Measurements from ENCODE around the gene PURA. TPM values are rescaled to one million over a fixed set of nuclear protein-coding genes. Genes with fewer than 3 reads are reported as not detected.

The PURA gene
- total and polyA plus RNA-seq, 8 donors: 3.3 to 30.8 (median 20.2) TPM

GRCh38 chr5:140108093-140109017 is 5.6 kb upstream of the PURA start:
- peak; percentile 41 to 56 for DNase-seq
- H3K36me3 ChIP-seq: no peaks in the 10 kb centered on the region
- peaks cover 18 to 66% (median 59%) of the 10 kb centered on the region in 4 donors for H3K4me1 ChIP-seq
- TF ChIP-seq POLR2A (IDR thresholded peaks at IDR 0.05) (no peak), POLR2AphosphoS5 (IDR thresholded peaks at IDR 0.05) (no peak), CTCF (IDR thresholded peaks at IDR 0.05) (no peak), EP300 (IDR thresholded peaks at IDR 0.05) (no peak)
- 1 to 5% (median 3%) methylated on average over 34 to 52 of the region's 52 CpGs for WGBS, 5 donors
- peak overlapping the region; percentile 69 to 77 (median 76) for H3K4me3 ChIP-seq
- H3K9me3 ChIP-seq: no peaks in the 10 kb centered on the region
- peaks cover 0 to 14% (median 0%) of the 10 kb centered on the region in 3 donors for H3K27me3 ChIP-seq
- peak overlapping the region; percentile 91 to 99 (median 98) for H3K27ac ChIP-seq
- intact Hi-C loops (cut with DNase I; ENCODE audit: low total_unique reads): loop anchor here (5.0 kb wide), 1 partner anchor 39 kb away; no protein-coding TSS in a partner anchor

GRCh38 chr5:140109018-140109758 is 4.7 kb upstream of the PURA start:
- intact Hi-C loops (cut with DNase I; ENCODE audit: low total_unique reads): loop anchor here (5.0 kb wide), 1 partner anchor 38 kb away; no protein-coding TSS in a partner anchor
- Histone ChIP-seq H3K4me1 (peaks cover 18 to 69% (median 62%) of the 10 kb centered on the region in 4 donors), H3K9me3 (no peaks in the 10 kb centered on the region), H3K27me3 (peaks cover 0 to 14% (median 0%) of the 10 kb centered on the region in 3 donors), H3K4me3 (peak overlapping the region; percentile 69 to 77 (median 76)), H3K36me3 (no peaks in the 10 kb centered on the region), H3K27ac (peak overlapping the region; percentile 91 to 99 (median 98))
- WGBS, 5 donors: 18 to 33% (median 32%) methylated on average over 24 of the region's 24 CpGs
- peak in 1 of 2 donors; percentile 26 for DNase-seq
- TF ChIP-seq EP300 (IDR thresholded peaks at IDR 0.05) (no peak), CTCF (IDR thresholded peaks at IDR 0.05) (no peak), POLR2A (IDR thresholded peaks at IDR 0.05) (no peak), POLR2AphosphoS5 (IDR thresholded peaks at IDR 0.05) (no peak)

- H3K27me3 ChIP-seq: peaks cover 0 to 14% (median 0%) of the 10 kb centered on the region in 3 donors
- peak overlapping the region in 1 of 4 donors; percentile 76 for H3K4me3 ChIP-seq
- H3K27ac ChIP-seq: peak overlapping the region in 2 of 5 donors; percentile 98 to 99
- TF ChIP-seq POLR2A (IDR thresholded peaks at IDR 0.05) (no peak), CTCF (IDR thresholded peaks at IDR 0.05) (no peak), POLR2AphosphoS5 (IDR thresholded peaks at IDR 0.05) (no peak), EP300 (IDR thresholded peaks at IDR 0.05) (no peak)
- no peaks in the 10 kb centered on the region for H3K36me3 ChIP-seq
- 58 to 78% (median 63%) methylated on average over 2 of the region's 2 CpGs for WGBS, 5 donors
- intact Hi-C loops (cut with DNase I; ENCODE audit: low total_unique reads): loop anchor here (5.0 kb wide), 1 partner anchor 37 kb away; no protein-coding TSS in a partner anchor
- peaks cover 20 to 74% (median 67%) of the 10 kb centered on the region in 4 donors for H3K4me1 ChIP-seq
- peak in 1 of 2 donors; percentile 11 for DNase-seq
- no peaks in the 10 kb centered on the region for H3K9me3 ChIP-seq
Measured at GRCh38 chr5:140109759-140110645, 3.9 kb upstream of the PURA start.

Data from stomach (tissue), 9 donors.